Esophagus squamous epithelium (tissue), 5 donors: Measurements from ENCODE around the gene RMND5A. TPM values are rescaled to one million over a fixed set of nuclear protein-coding genes. Genes with fewer than 3 reads are reported as not detected.
A peak's percentile ranks its signal among the peaks of the same experiment; 100 is the strongest.

Experiments used
- DNase-seq: peaks from one replicate; lab custom pipeline; 2025; lab: John Stamatoyannopoulos, UW
- H3K27ac ChIP-seq, 4 donors: fragments of 200-600 bp; sonication (generic); one replicate each; pipeline ENCODE4 v1.5.1; 2016 to 2019; ENCODE audit warnings: mild to moderate bottlenecking in 1 of 4
- H3K27me3 ChIP-seq, 4 donors: fragments of 200-600 bp; sonication (generic); 1 replicate in 3 of 4; 2 replicates in 1 of 4; pipeline versions ENCODE4 v1.5.1 to v1.6.0; 2017 to 2021; ENCODE audit warnings: antibody characterized with exemption in 1 of 4
- H3K36me3 ChIP-seq, 3 donors: fragments of 200-600 bp; sonication (generic); one replicate each; pipeline ENCODE4 v1.5.1; 2016 to 2019
- H3K4me1 ChIP-seq, 3 donors: fragments of 200-600 bp; sonication (generic); one replicate each; pipeline ENCODE4 v1.5.1; 2017 to 2019
- H3K4me3 ChIP-seq, 4 donors: fragments of 200-600 bp; sonication (generic); 1 replicate in 3 of 4; 2 replicates in 1 of 4; pipeline ENCODE4 v1.5.1; 2016 to 2019; ENCODE audit warnings: mild to moderate bottlenecking in 2 of 4, moderate library complexity in 1 of 4
- H3K9me3 ChIP-seq, 3 donors: fragments of 200-600 bp; sonication (generic); one replicate each; pipeline ENCODE4 v1.5.1; 2016 to 2019
- CTCF ChIP-seq, 6 experiments: fragments of 450-650 bp in 4 of 6; fragments of 200-600 bp in 2 of 6; sonication (generic) in 2 of 6; IDR thresholded peaks; one replicate each; pipeline ENCODE4 v1.5.1; 2016 to 2019; ENCODE audit warnings: antibody characterized with exemption in 6 of 6, mild to moderate bottlenecking in 4 of 6, moderate library complexity in 4 of 6
- POLR2A ChIP-seq, 4 donors: fragments of 450-650 bp; IDR thresholded peaks; one replicate each; pipeline ENCODE4 v1.6.1; 2017; ENCODE audit warnings: antibody characterized with exemption in 4 of 4, mild to moderate bottlenecking in 4 of 4, moderate library complexity in 3 of 4
- WGBS, 2 donors: methylation state at CpG; one replicate each; pipeline ENCODE4 v1.1.5; 2018; 5-methylcytosine and 5-hydroxymethylcytosine counted together
- intact Hi-C: fragments of 100-400 bp; cut with DNase I; formaldehyde crosslinking; loops from one replicate; pipeline ENCODE4 v1.15.0; 2022
- total RNA-seq, 4 donors: library from RNA; depleted of rRNA; stranded (reverse); fragments of >200 nt; gene quantifications; one replicate each; pipeline ENCODE4 v1.1.0, GENCODE V29; 2016
- donor health status: DM: yes; HTN: yes; CAD: no.

Gene RMND5A
- total RNA-seq, 4 donors from 2014 or later, result 36.0 to 65.4 (median 48.7) TPM

- DNase-seq, result no peak
- Histone ChIP-seq H3K27ac (no peak overlapping the region), H3K36me3 (peaks cover 0 to 91% (median 0%) of the 10 kb centered on the region in 3 donors), H3K27me3 (no peaks in the 10 kb centered on the region), H3K4me3 (no peak overlapping the region), H3K9me3 (peaks cover 0 to 18% (median 0%) of the 10 kb centered on the region in 3 donors), H3K4me1 (peaks cover 0 to 10% (median 4%) of the 10 kb centered on the region in 3 donors)
- no peak for TF ChIP-seq CTCF (IDR thresholded peaks at IDR 0.05)
- no peak for TF ChIP-seq POLR2A (IDR thresholded peaks at IDR 0.05)
- intact Hi-C loops, result no loop called here
- 93 to 98% methylated on average over 3 of the region's 3 CpGs for WGBS, 2 donors
These were observed 32.8 kb downstream of the RMND5A start for GRCh38 chr2:86752934-86753333.

GRCh38 chr2:86753606-86754005 is 33.5 kb downstream of the RMND5A start:
- H3K27ac ChIP-seq, result no peak overlapping the region
- no peak for DNase-seq
- H3K27me3 ChIP-seq, result no peaks in the 10 kb centered on the region
- intact Hi-C loops, result no loop called here
- TF ChIP-seq CTCF (IDR thresholded peaks at IDR 0.05) (no peak), POLR2A (IDR thresholded peaks at IDR 0.05) (no peak)
- H3K4me1 ChIP-seq, result peaks cover 0 to 3% (median 0%) of the 10 kb centered on the region in 3 donors
- H3K4me3 ChIP-seq, result no peak overlapping the region
- H3K9me3 ChIP-seq, result peaks cover 0 to 18% (median 0%) of the 10 kb centered on the region in 3 donors
- H3K36me3 ChIP-seq, result peaks cover 0 to 92% (median 0%) of the 10 kb centered on the region in 3 donors

GRCh38 chr2:86758405-86758804 is 38.3 kb downstream of the RMND5A start:
- intact Hi-C loops, result no loop called here
- no peaks in the 10 kb centered on the region for H3K27me3 ChIP-seq
- 88 to 91% methylated on average over 3 of the region's 3 CpGs for WGBS, 2 donors

GRCh38 chr2:86760371-86760770 is 40.3 kb downstream of the RMND5A start:
- no peak overlapping the region for H3K27ac ChIP-seq
- peaks cover 0 to 45% (median 0%) of the 10 kb centered on the region in 3 donors for H3K36me3 ChIP-seq
- H3K27me3 ChIP-seq, result no peaks in the 10 kb centered on the region
- no peaks in the 10 kb centered on the region for H3K9me3 ChIP-seq
- peaks cover 0 to 8% (median 0%) of the 10 kb centered on the region in 3 donors for H3K4me1 ChIP-seq
- TF ChIP-seq POLR2A (IDR thresholded peaks at IDR 0.05) (no peak), CTCF (IDR thresholded peaks at IDR 0.05) (no peak)
- intact Hi-C loops, result no loop called here
- 84 to 89% methylated on average over 4 of the region's 4 CpGs for WGBS, 2 donors
- DNase-seq, result no peak
- no peak overlapping the region for H3K4me3 ChIP-seq

More at GRCh38 chr2:86758405-86758804, 38.3 kb downstream of the RMND5A start:
- Histone ChIP-seq H3K27ac (no peak overlapping the region), H3K4me3 (no peak overlapping the region), H3K36me3 (peaks cover 0 to 60% (median 0%) of the 10 kb centered on the region in 3 donors), H3K4me1 (no peaks in the 10 kb centered on the region), H3K9me3 (no peaks in the 10 kb centered on the region)
- DNase-seq, result no peak
- TF ChIP-seq POLR2A (IDR thresholded peaks at IDR 0.05) (no peak), CTCF (IDR thresholded peaks at IDR 0.05) (no peak)

- TF ChIP-seq CTCF (IDR thresholded peaks at IDR 0.05) (peak in 5 of 6 experiments; percentile 47 to 72 (median 51)), POLR2A (IDR thresholded peaks at IDR 0.05) (no peak)
- intact Hi-C loops, result no loop called here
- H3K9me3 ChIP-seq, result no peaks in the 10 kb centered on the region
- no peak overlapping the region for H3K4me3 ChIP-seq
- H3K36me3 ChIP-seq, result peaks cover 0 to 54% (median 8%) of the 10 kb centered on the region in 3 donors
- H3K27me3 ChIP-seq, result no peaks in the 10 kb centered on the region
- no peak overlapping the region for H3K27ac ChIP-seq
- WGBS, 2 donors, result 64 to 72% methylated on average over 4 of the region's 4 CpGs
- H3K4me1 ChIP-seq, result peaks cover 0 to 8% (median 0%) of the 10 kb centered on the region in 3 donors
- no peak for DNase-seq
These were observed 44.7 kb downstream of the RMND5A start for GRCh38 chr2:86764661-86765309.
